Right kidney (tissue), 1 donor: ENCODE results near the gene LAMA2.
"Not testable (repeated sequence)": the region's sequence is repeated elsewhere in the genome, so short reads cannot be mapped to it uniquely, and the experiment has no call there.

Source experiments
- DNase-seq: peaks from one replicate; pipeline ENCODE4 v3.0.0-alpha.2; 2016

The LAMA2 gene

GRCh38 chr6:129007701-129008373 lies 124.9 kb downstream of the LAMA2 start:
- DNase-seq, result no peak

- no peak for DNase-seq
Observed at GRCh38 chr6:129008591-129008990, 125.7 kb downstream of the LAMA2 start.

DNA sequence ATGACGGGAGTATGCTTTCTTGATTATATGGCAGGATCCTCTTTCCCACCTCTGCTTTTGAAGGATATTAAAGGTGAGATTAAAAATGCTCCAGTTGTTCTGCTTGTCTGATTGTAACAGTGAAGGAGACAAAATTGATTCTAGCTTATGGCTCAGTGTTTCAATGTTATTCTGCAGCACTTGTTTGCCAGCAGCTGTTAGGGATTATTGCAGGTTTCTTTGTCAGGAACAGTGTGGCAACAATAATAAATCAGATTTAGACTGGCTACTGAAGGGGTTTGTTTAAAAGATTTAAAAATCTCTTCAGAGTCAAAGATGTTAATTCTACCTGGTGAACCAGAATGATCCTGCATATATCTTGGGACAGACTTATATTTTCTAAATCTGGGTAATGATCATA lies 126.9 kb downstream of the LAMA2 start:
- DNase-seq, result no peak

- DNase-seq, result no peak
Observed at GRCh38 chr6:129014302-129014701, 131.4 kb downstream of the LAMA2 start.

GRCh38 chr6:129015721-129016120 lies 132.8 kb downstream of the LAMA2 start:
- no peak for DNase-seq

- DNase-seq, result no peak
Observed at GRCh38 chr6:129016844-129017243, 133.9 kb downstream of the LAMA2 start.

DNA sequence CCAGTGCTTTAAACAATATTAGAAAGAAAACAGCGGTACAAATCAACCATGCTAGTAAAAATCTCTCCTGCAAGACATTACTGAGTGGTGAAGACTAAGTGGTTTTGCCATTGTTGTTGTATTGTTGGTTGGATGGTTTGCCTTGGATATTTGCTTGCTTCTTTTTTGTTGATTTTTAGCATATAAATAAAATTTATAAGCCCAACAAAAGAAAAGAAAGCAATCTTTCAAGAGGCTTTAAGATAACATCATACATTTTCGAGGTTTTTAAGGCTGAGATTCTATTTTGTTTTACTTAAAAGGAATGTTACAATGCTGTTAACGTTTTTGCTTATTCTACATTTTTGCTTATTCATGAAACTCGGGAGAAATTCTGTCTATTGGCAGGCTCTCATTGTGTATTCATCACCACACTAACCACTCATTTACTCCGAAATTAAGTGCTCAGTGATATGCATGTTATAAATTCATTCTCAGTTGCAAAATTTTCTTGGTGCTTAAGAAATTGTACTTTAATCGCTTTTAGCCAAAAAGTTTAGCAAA lies 139.1 kb downstream of the LAMA2 start:
- DNase-seq, result no peak

- no peak for DNase-seq
Observed at GRCh38 chr6:129026601-129027000, 143.7 kb downstream of the LAMA2 start.

DNA sequence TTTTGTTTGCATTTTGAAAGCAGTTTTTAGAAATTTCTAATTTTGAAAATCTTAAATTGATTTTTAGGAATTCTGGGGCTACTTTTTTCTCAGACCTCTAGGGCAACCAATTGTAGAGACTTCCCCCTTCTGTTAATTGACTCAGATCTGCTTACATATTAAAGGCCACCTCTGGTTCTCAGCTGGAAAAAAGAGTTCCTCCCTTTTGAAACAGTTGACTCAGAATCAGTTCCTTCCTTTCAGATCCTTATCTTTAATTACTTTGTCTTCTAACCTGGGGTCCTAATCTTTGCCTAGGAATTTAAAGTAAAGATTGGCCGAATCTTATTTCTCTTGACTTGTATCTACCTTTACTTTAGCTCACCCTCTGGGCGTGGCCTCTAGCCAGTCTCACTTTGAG lies 146.8 kb downstream of the LAMA2 start:
- DNase-seq, result no peak

DNA sequence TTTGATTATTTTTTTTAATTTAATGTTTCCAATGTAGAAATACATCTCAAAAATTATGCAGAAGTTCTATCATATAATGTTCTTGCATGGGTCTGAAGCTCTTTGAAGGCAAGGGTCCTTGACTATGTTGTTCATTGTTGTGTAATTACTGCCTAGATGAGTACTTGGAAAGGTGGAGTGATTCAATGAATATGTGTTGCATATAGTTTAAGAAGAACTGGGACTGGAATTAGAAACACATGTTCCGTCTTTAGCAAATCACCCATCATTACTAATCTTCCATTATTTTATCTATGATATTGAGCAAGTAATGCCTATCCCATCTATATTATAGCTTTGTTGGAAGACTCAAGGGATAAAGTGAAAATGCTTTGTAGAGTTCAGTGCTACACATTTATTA lies 147.3 kb downstream of the LAMA2 start:
- no peak for DNase-seq

DNA sequence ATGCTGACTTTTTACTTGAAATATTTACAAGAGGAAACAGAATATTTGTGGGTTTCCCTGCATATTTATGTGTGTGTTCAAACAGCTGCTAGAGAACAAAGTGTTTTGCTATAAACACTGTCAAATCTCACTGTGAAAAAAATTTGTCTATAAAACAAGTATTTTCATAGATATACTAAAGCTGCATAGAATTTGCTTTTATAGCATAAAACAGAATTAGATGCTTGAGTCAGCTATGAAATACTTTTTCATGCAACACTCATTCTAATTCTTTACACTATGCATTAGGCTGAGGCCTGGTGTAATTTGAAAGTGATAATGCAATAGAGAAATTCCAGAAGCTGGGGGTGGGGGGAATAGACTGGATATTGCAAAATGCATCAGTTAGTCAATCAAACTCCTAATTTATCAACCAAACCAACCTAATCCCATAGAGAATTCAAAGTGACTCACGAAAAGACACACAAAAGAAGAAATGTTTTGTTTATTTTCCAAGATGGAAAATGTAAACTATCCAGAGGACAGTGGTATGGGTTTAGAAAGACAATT lies 148.2 kb downstream of the LAMA2 start:
- DNase-seq, result no peak

- no peak for DNase-seq
Observed at GRCh38 chr6:129032602-129033001, 149.7 kb downstream of the LAMA2 start.

- DNase-seq, result no peak
Observed at GRCh38 chr6:129033180-129033579, 150.2 kb downstream of the LAMA2 start.

- DNase-seq, result no peak
Observed at GRCh38 chr6:129033581-129033980, 150.6 kb downstream of the LAMA2 start.

GRCh38 chr6:129041563-129041962 lies 158.6 kb downstream of the LAMA2 start:
- no peak for DNase-seq

DNA sequence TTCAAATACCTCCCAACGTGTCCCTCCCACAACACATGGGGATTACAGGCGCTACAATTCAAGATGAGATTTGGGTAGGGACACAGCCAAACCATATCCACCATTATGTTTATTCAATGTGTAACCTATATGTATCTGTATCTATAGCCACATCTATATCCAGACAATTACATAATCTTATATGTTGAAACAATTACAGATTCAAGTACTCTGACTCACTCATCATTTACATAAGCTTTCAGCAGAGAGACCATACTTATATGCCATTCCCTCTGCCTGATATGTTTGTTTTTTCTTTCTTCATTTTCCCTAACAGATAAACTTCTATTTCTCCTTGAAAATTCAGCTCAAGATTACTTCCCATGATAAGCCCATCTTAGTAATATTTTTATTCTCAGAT lies 163.6 kb downstream of the LAMA2 start:
- no peak for DNase-seq

DNA sequence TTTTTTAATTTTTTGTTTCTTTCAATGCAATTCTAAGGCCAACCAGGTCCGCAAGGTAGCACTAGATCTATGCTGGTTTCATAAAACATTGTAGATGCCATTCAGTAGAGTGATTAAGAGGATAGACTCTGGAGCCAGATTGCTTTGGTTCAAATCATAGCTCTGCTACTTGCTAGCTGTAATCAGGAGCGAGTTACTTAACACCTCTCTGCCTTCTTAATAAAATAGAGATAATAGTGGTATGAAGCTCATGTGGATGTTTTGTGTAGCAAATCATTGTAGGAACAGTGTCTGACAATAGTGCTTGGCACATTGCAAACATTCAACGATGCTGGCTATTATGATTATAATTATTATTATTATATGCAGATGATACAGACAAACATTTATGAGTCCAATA lies 164.9 kb downstream of the LAMA2 start:
- DNase-seq, result no peak

DNA sequence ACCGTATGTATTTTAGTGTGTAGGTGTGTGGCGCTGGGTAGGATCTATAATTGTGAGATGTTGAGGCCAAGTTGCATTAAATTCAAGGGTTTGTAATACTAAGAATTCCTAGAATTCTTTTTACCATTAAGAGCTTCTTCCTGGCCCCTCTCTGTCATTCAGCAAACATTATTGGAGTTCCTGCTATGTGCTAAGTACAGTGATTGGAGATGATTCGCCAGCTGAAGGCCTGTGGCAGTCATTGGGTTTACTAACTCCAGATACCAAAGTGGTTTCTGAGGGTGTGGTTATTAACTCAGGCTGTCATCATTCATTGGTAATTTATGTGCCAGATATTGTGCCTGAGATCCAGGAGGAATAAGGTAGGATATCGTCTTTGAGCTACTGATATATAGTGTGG lies 167.1 kb downstream of the LAMA2 start:
- no peak for DNase-seq

DNA sequence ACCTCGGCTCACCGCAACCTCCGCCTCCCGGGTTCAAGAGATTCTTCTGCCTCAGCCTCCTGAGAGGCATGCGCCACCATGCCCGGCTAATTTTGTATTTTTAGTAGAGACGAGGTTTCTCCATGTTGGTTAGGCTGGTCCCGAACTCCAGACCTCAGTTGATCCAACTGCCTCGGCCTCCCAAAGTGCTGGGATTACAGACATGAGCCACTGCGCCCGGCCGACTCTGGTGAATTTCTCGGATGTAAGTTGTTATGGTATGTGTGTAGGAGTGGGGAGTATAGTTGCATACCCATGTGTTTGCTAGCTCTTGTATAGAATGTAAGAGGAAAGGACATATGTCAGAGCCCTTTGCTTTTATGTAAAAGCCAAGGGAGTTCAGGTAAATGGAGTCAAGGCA lies 170.2 kb downstream of the LAMA2 start:
- not testable (repeated sequence) for DNase-seq

DNA sequence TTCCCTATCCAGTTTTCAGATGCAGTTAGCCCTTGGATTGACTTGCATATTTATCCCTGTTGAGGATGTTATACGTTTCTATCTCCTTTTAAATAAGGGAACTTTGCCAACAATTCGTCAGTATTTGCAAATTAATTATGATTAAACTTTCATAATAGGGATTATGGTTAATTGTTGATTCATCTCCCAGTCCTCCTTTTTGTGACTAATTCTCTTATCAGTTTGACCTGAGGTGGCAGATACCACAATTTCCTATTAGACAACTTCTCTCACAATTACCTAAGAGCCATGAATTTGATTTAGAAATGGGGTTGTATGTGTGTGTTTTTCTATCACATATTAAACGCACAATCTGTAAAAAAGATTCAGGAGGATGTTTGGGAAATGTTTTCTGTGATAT lies 172.9 kb downstream of the LAMA2 start:
- no peak for DNase-seq

- DNase-seq, result no peak
Observed at GRCh38 chr6:129059650-129060049, 176.7 kb downstream of the LAMA2 start.

DNA sequence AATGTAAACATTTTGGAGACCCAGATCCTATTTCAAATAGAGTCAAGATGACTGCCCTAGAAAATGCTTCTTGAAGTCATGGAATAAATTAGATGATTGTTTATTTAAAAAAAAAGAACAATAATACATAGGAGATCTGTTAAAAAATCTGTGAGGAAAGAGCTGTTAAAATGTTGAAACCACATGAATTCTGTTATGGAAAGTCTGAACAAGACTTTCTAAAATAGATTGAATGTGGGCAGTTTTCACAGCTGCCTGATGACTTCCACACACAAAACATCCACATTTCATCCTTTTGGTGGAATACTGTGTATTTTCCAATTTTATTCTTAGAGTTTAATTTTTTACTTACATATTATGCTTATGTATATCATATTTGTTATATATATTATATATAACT lies 186.1 kb downstream of the LAMA2 start:
- no peak for DNase-seq

- DNase-seq, result no peak
Observed at GRCh38 chr6:129073051-129073450, 190.1 kb downstream of the LAMA2 start.

DNA sequence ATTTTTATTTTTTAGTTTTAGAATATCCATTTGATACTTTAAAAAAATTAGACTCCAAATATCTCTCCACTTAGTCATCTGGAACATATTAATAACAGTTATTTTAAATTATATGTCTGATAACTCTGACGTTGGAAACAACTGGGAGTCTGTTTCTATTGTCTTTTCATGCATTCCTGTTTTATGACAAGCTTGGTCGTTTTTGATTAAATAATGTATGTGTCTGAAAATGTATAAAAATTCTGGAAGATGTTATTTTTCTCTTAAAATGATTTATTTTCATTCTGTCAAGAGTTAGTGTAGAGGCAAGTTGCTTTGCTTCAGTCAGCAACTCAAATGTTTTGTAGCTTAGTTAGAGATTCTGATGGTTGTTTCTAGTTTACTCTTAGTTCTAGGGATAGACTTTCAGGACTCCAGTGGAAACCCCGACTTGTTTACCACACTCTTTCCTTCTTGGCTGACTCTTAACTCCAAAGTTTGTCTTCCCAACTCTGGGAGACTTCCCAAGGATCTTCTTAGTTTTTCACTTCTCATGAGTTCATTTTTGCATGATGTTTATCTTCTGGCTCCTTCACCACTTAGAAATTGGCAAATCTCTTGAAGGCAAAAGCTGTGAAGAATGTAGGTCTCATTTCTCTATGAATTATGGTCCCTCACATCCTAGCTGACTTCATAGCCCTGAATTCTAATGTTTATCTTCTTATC lies 190.9 kb downstream of the LAMA2 start:
- DNase-seq, result no peak
